OCI-LY7 (cell line): ENCODE results near the gene DNAH7.

Source experiments
- CTCF ChIP-seq: fragments of 200-600 bp; sonication (generic); conservative IDR thresholded peaks from 2 replicates; pipeline ENCODE4 v1.5.1; 2014; ENCODE audit warnings: mild to moderate bottlenecking, antibody characterized with exemption, low read length, moderate library complexity, mixed read lengths
- EZH2phosphoT487 ChIP-seq: fragments of 200-600 bp; sonication (generic); IDR thresholded peaks from 2 replicates; pipeline ENCODE4 v1.6.1; 2018; ENCODE audit warnings: low read depth, borderline replicate concordance, mild to moderate bottlenecking, mixed run types, antibody characterized with exemption, low read length, moderate library complexity, mixed read lengths

- TF ChIP-seq CTCF (no peak), EZH2phosphoT487 (no peak)
These were observed 250.5 kb downstream of the DNAH7 start for GRCh38 chr2:195818106-195818505.
